ENCODE data around the gene PTPRC.

PTPRC gene

DNA sequence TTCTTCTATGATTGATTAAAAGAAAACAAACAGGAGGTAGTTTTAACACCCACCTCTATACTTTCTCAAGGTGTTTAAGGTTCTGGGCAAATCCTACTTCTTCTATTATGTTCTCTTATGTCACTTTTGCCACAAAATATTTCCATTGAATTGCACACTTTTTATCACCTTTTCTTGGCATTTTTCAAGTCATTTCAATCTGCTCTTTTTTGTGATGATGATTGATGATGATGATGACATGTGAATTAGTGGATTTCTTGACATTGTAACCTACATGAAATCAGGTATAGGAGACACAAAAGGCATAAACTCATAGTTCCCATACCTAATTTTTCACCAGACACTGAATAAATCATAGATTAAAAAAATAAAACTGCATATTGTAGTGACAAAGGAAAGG is 4.1 kb downstream of the PTPRC start:
- DNase-seq: no peak
- TF ChIP-seq, protein P1, sequence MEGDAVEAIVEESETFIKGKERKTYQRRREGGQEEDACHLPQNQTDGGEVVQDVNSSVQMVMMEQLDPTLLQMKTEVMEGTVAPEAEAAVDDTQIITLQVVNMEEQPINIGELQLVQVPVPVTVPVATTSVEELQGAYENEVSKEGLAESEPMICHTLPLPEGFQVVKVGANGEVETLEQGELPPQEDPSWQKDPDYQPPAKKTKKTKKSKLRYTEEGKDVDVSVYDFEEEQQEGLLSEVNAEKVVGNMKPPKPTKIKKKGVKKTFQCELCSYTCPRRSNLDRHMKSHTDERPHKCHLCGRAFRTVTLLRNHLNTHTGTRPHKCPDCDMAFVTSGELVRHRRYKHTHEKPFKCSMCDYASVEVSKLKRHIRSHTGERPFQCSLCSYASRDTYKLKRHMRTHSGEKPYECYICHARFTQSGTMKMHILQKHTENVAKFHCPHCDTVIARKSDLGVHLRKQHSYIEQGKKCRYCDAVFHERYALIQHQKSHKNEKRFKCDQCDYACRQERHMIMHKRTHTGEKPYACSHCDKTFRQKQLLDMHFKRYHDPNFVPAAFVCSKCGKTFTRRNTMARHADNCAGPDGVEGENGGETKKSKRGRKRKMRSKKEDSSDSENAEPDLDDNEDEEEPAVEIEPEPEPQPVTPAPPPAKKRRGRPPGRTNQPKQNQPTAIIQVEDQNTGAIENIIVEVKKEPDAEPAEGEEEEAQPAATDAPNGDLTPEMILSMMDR (IDR thresholded peaks at IDR 0.05; ENCODE audit: low read depth, low read length): no peak
- no peaks in the 10 kb centered on the region for H3K36me3 ChIP-seq
- peaks cover 11% of the 10 kb centered on the region for H3K4me1 ChIP-seq
- no peaks in the 10 kb centered on the region for H3K27me3 ChIP-seq
- no peaks in the 10 kb centered on the region for H3K9me3 ChIP-seq
- no peak overlapping the region for H3K4me3 ChIP-seq (ENCODE audit: low read depth, low read length)

DNA sequence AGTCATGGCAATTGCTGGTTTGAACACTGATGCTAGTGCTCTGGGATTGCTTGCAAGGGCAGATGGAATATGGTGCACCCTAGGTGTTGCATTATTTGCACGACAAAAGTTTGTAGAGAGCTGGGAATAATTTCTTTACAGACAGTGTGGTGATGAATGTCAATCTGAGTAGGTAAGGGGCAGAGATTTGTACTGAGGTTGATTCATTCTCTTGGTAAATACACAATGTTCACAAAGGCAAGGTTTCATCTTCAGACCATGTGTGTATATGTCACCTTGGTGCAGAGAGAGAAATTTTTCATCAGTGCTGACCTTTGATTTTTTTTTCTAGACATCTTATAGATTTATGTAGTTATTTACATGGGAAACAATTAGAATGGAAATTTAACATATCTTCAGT is 5.0 kb downstream of the PTPRC start:
- DNase-seq: no peak
- no peaks in the 10 kb centered on the region for H3K36me3 ChIP-seq
- TF ChIP-seq, protein P1 (IDR thresholded peaks at IDR 0.05; ENCODE audit: low read depth, low read length): no peak
- peaks cover 11% of the 10 kb centered on the region for H3K4me1 ChIP-seq
- no peaks in the 10 kb centered on the region for H3K27me3 ChIP-seq
- no peaks in the 10 kb centered on the region for H3K9me3 ChIP-seq
- no peak overlapping the region for H3K4me3 ChIP-seq (ENCODE audit: low read depth, low read length)

DNA sequence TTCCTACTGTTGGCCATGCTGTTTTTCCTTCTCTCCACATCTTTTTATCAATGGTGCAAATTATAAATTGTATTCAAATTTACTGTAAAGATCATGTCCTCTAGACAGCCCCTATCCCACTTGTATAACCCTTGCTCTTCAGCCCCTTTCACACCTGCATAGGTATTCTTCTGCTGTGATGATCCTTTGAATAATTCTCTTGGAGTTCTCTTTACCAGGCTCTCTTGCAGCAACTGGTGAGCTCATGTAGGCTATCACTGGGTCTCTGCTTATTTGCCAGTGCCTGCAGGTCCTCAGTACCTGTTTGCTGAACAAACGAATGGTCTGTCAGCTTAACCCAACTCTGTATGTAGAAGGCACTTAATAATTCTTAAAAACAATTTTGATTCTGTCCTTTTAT is 8.2 kb downstream of the PTPRC start:
- no peaks in the 10 kb centered on the region for H3K27me3 ChIP-seq
- no peaks in the 10 kb centered on the region for H3K36me3 ChIP-seq
- TF ChIP-seq, protein P1 (IDR thresholded peaks at IDR 0.05; ENCODE audit: low read depth, low read length): no peak
- no peaks in the 10 kb centered on the region for H3K9me3 ChIP-seq
- peaks cover 4% of the 10 kb centered on the region for H3K4me1 ChIP-seq
- no peak for DNase-seq
- H3K4me3 ChIP-seq (ENCODE audit: low read depth, low read length): no peak overlapping the region

DNA sequence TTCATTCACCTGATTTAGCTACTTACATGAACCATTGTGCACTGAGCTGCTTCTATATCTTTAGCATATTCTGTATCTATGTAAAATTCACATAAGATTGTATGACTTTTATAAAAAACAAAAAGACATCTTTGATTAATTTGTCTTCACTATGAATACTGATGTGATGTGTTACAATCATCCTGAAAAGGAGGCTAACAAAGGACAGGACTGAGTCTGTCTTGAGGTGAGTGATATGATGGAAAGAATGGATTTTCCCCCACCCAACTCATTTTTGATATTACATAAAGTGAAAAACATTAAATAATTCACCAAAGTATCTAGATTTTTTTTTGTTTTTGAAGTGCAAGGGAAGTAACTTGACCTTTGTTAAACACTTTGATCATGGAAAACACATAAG is 9.8 kb downstream of the PTPRC start:
- TF ChIP-seq, protein P1 (IDR thresholded peaks at IDR 0.05; ENCODE audit: low read depth, low read length): no peak
- H3K4me3 ChIP-seq (ENCODE audit: low read depth, low read length): no peak overlapping the region
- H3K27me3 ChIP-seq: no peaks in the 10 kb centered on the region
- no peaks in the 10 kb centered on the region for H3K36me3 ChIP-seq
- H3K9me3 ChIP-seq: no peaks in the 10 kb centered on the region
- no peak for DNase-seq
- H3K4me1 ChIP-seq: no peaks in the 10 kb centered on the region; the same call in 1 of the 2 replicates

DNA sequence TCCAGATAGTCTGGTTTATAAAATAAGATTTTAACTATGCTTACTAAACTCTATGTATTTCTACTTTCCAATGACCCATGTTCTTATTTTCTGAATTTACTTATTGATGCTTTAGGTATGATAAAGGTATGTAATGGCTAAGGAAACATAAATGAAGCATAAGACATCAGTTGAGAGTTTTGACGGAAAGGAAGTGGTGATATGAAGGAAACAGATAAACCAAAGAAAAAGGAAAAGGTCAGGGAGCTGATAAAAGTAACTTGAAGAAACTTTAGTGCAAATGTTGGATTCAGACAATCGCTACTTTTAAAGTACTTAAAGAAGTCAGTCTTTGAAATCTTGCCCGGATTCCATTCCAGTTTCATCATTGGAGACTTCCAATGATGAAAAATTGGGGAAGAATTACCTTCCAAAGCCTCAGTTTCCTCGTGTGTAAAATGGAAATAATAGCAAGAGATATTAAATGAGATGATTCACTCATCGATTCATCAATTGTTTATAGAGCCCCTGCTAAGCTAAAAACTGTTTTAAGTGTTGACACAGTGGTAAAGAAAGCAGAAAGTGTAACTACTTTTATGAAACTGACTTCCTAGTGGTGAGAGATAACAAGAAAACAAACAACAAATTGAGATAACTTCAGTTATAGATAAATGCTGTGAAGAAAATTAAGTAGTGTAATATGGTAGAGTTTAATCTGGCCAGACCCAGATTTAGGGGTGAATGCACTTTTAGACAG is 10.6 kb downstream of the PTPRC start:
- Histone ChIP-seq H3K4me1 (no peaks in the 10 kb centered on the region; the same call in 1 of the 2 replicates), H3K9me3 (no peaks in the 10 kb centered on the region), H3K4me3 (ENCODE audit: low read depth, low read length) (no peak overlapping the region), H3K36me3 (no peaks in the 10 kb centered on the region), H3K27me3 (no peaks in the 10 kb centered on the region)
- TF ChIP-seq, protein P1 (IDR thresholded peaks at IDR 0.05; ENCODE audit: low read depth, low read length): no peak
- DNase-seq: no peak

DNA sequence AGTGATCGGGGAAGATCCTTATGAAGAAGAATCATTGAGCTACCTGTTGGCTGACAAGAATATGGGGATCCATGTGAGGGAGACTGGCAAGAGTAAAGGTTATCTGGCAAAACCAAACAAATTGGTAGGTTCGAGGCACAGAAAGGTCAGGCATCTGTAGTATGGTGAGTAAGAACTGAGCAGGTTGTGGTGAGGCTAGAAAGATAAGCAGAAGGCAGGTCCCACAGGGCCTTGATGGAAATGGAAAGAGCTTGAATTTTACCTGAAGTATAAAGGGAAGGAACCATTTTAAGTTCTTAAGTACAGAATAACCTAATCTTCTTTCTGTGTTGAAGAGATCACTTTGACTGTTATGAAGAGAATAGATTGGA is 11.1 kb downstream of the PTPRC start:
- H3K4me3 ChIP-seq (ENCODE audit: low read depth, low read length): no peak overlapping the region
- TF ChIP-seq, protein P1 (IDR thresholded peaks at IDR 0.05; ENCODE audit: low read depth, low read length): no peak
- H3K4me1 ChIP-seq: peaks cover 2% of the 10 kb centered on the region; the same call in 1 of the 2 replicates
- H3K27me3 ChIP-seq: no peaks in the 10 kb centered on the region
- no peaks in the 10 kb centered on the region for H3K9me3 ChIP-seq
- H3K36me3 ChIP-seq: no peaks in the 10 kb centered on the region
- no peak for DNase-seq
